NCI-H2227 (cell line): ENCODE measurements around the gene RABGAP1L.
"Not testable (repeated sequence)": the region's sequence is repeated elsewhere in the genome, so short reads cannot be mapped to it uniquely, and the experiment has no call there.

Experiments
- DNase-seq: peaks from one replicate; lab custom pipeline; 2025; ENCODE audit not compliant: unreplicated experiment; lab: John Stamatoyannopoulos, UW

RABGAP1L gene

DNA sequence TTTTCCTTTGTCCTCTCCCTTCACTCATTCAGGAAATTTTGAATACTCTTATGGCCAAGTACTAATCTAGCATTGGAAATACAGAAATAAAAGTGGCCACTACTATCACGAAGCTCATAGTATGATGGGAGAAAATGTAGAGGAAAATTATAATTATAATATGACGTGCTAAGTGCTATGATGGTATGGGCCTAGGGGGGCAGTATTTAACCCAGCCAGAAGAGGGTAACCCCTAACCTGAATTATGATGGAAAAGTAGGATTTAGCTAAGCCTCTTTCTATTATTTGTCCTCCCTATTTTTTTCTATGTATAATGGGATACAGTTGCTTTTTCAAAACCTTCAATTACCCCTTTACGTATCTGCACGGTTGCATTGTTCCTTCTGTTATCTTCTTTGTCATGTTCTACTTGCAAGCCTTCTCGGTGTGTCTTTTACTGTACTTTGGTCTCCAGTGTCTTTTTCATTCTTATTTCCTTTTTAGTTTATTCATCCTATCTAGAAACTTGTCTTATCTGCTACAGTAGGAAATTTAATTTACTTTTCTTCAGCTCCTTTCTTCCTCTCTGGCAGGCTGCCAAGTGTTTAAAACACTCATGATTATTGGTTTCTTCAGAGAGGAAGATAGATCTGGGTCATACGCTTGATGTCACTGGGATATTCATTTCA, 199.6 kb downstream of the RABGAP1L start:
- DNase-seq = peak; percentile 85

DNA sequence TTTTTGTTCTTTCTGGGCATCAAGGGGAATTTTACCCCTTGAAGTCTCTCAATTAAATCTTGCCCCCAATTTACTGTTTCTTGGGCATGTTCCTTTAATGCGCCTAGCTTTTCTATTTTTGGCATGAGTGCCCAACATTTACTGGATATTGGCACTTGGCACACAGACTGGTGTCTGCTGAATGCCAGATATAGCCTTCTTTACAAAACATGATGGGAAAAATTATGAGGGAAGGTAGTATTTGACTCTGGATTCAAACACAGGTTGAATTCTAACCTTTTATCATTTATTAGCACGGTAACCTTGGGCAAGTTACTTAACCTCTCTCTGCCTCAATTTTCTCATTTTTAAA, 200.1 kb downstream of the RABGAP1L start:
- no peak for DNase-seq

DNA sequence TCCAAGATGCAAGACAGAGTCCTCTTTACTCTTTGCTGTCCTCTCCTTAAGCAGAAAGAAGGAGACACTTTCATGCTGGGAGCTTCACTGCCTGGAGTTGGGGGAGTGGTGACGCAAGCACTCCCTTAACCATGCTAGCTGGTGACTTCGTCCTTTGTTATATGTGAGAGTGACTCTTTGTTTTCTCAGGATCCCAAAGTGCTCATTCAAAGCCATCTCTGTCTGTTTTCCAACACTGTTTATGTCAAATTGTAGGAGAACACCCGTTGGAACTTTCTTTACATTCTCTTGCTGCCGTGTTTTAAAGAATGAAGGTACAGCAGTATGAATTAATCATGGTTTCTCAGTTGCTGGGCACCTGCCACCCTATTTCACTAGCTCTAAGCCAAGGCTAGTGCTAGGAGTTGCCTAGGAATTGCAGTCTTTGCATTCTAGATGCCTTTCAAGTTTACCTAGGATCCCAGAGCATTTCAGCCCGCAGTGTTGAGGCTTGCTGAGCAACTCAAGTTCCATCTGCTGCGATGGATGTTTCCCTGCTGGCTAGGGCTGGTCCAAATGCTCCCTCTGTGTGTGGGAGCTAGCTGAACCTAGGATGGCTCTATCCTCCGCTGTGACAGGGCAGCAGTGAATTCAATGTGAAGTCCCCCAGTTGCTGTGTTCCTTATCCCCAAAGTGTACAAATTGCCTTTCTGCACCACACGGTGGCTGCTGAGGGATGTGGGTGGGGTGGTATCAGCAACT, 205.8 kb downstream of the RABGAP1L start:
- no peak for DNase-seq

DNA sequence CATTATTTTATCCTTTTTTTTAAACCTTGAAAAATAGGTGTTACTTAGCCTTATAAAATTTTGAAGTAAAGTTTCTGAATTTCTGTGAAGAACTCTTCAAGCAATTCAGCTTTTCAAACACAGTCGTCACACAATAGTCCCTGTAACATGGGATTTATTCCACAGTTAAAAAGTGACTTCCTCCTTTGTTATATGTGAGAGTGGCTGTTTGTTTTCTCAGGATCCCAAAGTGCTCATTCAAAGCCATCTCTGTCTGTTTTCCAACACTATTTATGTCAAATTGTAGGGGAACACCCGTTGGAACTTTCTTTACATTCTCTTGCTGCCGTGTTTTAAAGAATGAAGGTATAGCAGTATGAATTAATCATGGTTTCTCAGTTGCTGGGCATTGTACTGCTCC, 207.6 kb downstream of the RABGAP1L start:
- no peak for DNase-seq

DNA sequence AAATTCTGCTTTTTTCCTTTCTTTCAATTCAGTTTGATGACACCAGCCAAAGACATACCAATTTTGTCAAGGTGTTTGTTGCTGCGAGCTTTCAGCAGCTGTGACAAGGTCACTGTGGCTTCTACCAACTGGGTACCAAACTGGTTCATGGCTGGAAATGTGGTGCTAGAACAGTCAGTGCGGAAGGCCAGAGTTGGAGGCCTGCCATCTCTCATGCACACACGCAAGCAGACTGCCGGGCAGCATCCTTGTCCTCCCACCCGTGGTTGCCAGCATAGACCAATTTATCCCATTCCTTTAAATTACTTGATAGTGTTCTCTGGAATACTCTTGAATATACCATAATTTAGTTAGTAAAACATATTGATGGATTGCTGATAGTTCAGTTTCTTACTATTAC, 208.6 kb downstream of the RABGAP1L start:
- DNase-seq = no peak

DNA sequence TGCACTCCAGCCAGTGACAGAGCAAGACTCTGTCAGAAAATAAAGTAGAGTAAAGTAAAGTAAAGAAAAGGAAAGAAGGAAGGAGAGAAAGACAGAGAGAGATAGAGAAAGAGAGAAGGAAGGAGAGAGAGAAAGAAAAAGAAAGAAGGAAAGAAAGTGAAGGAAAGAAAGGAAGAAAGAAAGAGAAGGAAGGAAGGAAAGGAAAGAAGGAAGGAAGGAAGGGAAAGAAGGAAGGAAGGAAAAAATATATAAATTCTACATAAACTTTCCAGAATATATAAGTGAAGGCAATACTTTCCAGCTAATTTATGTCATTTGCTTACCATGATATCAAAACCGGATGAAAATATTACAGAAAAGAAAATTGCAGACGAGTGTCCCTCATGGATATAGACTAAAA, 216.7 kb downstream of the RABGAP1L start:
- no peak for DNase-seq

DNA sequence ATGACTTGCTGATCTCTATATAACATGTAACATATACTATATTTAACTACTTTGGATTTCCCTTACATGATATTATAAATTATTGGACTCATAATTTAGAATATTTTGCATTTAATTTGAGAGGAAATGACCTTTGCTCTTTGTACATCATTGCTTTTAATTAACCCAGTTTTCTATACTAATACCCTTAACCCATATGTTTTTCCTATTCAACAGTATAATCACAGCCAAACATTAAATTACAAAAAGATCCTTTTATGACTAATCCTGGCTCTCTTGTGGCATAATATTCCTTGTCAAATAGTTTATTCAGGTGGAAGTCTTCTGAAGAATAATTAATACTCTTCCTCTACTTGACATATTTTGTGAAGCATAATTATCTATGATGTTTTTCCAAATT, 232.4 kb downstream of the RABGAP1L start:
- no peak for DNase-seq

DNA sequence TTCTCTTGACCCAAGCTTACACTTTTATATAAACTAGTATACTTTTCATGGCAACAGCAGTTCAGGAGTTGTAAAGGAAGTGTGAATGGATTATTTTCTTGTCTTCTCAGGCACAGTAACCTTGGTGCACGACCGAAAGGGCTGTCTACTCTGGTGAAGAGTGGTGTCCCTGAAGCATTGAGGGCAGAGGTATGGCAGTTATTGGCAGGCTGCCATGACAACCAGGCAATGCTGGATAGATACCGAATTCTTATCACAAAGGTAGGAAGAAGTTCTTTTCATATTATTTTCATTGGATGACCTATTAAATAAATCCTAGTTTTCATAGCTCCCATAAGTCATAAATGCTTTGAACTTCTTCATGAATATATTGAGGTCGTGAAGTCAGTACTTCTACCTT, 234.6 kb downstream of the RABGAP1L start:
- DNase-seq = no peak

DNA sequence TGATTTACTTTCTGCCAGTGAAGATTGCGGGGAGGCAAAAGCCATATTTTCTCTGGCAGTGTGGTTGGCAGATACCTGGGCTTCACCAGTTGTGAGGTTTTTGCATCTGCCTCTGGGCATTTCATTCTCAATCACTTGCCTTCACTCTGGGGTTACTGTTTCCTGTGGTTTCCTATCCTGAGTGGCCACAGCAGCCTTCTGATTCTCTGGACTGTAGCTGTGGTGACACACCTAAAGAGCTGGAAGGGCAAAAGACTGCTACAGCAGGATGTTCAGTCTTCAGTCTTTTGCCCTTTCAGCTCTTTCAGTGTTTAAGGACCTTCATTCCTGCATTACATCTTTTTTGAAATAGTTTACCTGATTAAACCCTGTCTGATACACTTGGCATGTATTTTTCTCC, 237.9 kb downstream of the RABGAP1L start:
- no peak for DNase-seq

DNA sequence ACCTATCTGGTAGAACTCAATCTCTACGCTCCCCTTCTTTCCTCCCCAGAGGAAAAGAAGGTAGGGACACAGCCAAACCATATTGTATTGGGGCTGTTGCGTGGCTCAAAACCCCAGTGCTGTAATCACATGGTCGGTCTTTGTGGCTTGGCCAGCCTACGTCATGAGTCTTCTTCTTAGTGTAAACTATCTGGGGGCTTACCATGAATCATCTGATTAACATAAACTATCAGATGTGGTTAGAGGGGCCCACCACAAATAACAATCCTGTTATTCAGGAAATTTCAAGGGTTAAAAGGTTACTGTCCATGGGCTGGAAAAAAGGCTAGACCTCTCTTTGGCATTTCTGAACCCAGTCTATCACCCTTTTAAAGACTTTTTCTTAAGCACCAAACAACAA, 238.9 kb downstream of the RABGAP1L start:
- no peak for DNase-seq

DNA sequence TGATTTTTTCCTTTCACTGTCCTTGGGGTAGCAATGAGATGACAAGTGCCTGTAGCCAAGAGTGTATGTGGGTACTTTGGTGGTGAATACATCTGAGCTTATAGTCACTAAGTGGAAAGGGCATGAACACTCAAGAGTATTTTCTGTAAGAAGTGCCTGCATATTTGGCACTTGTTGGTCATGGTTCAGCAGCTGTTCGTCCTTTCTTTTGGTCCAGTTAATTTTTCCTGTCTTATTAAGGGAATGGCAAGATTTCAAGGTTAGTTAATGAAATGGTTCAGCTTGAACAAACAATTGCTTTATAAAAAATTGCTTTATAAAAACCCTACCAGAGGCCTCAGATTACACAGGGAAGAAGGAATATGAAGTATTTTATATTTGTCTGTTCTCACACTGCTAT, 239.9 kb downstream of the RABGAP1L start:
- DNase-seq = no peak

DNA sequence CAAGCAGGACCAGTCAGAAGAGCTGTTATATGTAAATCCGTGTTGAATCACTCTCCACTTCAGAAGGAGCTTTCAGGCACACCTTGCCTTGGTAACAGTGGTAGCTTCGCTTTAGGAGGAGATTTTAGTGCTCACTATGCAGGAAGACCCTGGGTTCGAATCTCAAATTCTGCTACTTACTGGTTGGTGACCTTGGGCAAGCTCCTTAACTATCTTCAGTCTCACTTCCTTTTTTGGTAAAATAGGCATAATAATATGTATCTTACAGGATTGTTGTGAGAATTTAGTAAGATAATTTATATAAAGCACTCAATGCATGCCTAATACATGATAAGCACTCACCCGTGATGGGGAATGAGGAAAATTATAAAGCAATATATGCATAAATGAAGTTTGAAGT, 241.8 kb downstream of the RABGAP1L start:
- no peak for DNase-seq

DNA sequence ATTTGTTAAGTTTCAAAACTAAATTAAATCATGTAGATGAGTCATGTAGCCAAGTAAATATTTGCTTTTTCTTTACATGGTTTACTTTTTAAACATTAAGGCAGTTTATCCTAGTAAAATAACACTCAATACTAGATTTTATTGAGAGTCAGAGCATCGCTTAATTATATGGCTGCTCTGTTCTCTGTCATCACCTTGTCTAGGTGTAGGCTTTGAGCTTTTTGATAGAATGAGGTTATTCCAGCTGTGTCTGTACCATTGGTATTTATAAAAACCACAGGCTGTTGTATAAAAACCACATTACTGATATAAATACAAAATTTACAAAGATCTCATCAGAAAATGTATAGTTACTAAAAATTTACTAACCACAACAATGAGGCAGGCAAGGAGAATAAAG, 245.9 kb downstream of the RABGAP1L start:
- no peak for DNase-seq

DNA sequence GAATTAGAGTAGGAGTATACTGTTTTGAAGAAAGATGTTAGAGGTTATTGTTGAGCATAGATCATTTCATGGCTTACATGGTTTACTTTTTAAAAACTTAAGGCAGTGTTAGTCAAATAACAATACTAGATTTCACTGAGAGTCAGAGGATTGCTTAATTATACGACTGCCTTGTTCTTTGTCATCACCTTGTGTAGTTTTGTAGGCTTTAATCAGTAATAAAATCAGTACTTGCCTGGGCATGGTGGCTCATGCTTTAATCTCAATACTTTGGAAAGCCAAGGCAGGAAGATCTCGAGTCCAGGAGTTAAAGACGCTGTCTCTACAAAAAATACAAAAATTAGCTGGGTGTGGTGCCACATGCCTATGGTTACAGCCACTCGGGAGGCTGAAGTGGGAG, 247.1 kb downstream of the RABGAP1L start:
- no peak for DNase-seq

DNA sequence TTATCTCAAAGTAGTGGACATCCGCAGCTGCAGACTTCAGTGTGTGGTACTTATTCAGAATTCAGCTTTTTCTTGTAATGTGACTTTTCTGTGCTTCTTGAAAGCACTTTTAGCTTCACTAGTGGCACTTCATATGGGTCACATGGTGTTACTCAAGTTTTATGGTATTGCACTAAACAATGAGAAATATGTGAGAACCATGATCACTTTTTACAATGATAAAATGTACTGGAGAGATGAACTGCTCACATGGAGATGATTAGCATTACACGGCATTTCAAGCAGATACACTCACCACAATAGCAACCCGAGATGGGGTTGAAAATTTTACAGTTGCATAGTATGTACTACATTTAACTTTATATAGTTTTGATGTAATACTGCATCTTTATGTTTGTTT, 248.3 kb downstream of the RABGAP1L start:
- no peak for DNase-seq

DNA sequence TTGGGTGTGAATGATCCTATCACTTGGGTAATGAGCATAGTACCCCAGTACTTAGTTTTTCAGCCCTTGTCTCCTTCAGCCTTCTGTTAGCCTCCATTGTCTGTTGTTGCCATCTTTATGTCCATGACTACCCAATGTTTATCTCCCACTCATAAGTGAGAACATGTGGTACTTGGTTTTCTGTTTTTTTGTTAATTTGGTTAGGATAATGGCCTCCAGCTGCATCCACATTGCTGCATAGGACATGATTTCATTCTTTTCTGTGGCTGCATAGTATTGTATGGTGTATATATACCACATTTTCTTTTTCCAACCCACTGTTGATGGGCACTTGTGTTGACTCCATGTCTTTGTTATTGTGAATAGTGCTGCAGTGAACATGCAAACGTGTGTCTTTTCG, 248.8 kb downstream of the RABGAP1L start:
- DNase-seq = no peak

DNA sequence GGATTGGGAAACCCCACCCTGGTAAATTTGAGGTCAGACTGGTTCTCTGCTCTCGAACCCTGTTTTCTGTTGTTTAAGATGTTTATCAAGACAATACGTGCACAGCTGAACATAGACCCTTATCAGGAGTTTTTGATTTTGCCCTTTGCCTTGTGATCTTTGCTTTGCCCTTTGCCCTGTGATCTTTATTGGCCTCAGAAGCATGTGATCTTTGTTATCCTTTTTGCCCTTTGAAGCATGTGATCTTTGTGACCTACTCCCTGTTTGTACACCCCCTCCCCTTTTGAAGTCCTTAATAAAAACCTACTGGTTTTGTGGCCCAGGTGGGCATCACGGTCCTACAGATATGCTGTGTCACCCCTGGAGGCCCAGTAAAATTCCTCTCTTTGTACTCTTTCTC, 250.5 kb downstream of the RABGAP1L start:
- not testable (repeated sequence) for DNase-seq

DNA sequence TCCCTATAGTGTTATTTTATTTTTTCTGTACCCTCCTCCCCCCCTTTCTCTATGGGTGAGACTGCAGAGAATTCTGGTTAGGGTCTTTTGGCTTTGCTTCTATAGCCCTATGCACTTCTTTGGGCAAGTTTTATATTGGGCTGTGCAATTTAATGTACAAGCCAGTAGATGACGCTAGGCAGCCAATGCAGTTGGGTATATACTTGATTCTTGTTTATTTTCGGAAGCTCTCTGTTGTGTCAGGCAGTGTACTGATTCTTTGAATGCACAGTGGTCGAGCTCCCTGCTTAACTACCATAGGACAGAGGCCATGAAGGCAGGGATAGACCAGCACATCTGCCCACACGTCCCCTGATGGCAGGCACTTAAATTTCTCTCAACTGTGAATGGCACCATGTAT, 254.3 kb downstream of the RABGAP1L start:
- DNase-seq = no peak

DNA sequence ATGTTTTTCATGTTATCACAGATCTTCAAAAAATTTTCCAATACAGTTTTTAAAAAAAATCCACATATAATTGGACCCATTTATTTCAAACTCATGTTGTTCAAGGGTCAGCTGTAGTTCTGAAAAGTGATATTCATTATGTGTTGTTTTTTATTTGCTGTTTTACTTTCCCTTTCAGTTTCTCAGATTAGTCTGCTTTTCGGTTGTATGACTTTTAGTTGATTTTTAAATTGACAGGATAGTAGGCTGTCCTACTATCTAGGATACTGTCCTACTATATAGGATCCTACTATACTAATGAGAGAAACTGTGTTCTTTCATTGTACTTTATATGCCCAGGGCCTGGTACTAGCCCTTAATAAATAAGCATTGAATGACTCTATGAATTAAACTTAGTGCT, 254.9 kb downstream of the RABGAP1L start:
- no peak for DNase-seq

DNA sequence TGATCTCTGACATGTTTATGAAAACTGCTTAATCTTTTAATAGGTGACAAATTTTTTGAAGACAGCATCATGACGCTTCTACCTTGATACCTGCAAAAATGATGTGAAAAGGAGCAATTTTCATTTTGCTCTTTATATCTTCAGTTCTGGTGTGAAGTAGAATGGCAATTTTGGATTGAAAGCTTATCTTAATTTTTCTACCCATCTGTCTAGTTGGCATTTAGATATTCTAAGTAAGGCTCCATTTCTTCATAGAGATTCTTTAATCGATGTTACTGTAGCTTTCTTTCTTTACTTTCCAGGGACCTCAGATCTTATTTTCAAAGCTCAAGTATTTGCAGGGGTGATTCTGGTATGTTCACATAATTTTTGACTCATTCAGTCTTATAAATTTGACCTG, 256.2 kb downstream of the RABGAP1L start:
- no peak for DNase-seq

DNA sequence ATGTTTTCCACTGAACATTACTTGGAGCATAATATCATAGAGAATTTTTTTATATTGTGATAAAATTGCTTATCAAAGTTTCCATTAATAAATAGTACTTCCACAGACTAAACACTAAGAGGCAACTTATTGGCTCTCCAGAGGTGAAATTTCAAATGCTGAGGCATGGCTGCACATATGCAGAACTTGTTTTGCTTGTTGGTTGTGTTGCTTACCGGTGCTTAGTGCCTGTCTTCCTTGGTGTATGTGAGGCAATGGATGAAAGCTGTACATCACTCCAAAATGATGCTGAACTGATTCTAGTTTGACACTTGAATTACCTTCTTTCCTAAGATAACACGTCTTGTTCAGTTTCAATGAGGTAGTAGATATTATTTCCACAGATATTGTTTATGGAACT, 258.6 kb downstream of the RABGAP1L start:
- no peak for DNase-seq

DNA sequence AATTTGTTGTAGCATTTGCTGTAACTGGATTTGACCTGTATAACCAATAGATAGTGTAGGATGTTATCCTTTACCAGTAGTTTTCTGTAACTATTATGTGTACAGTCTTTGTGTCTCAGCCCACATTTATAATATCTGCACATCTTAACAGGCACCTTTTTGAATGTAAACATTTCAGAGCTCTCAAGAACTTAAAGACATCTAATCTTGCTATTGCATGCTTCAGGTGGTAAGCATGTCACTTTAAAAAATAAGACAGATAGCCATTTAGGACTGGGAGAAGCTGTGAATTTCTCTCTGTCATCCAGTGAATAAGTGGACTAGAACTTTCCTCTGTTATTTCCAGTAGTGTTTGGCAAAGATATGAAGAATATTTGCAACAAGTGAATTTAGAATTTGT, 265.8 kb downstream of the RABGAP1L start:
- no peak for DNase-seq

DNA sequence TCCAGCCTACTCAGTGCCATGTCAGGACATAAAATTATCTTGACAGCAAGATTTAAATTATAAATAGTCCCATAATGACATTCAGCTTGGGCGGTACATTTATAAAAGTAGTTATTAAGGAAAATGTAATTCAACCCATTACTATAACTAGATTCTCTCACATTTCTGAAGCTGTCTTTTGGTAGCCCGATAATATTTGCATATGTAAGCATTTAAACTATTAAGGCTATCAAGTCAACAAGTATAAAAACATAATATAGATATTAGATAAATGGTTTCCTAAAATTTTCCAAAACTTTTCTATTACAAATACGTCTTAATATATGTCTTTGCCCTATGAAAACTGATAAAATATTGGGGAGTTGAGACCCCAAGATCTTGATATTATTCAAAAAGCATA, 266.8 kb downstream of the RABGAP1L start:
- DNase-seq = no peak
